Measurements from ENCODE around the gene PEAR1. TPM values are rescaled to one million over a fixed set of nuclear protein-coding genes. Genes with fewer than 3 reads are reported as not detected.

PEAR1 gene
- total and polyA plus RNA-seq, 2 of the 4 experiments (the other 2 are of a cell fraction): 2.0 to 44.4 TPM

DNA sequence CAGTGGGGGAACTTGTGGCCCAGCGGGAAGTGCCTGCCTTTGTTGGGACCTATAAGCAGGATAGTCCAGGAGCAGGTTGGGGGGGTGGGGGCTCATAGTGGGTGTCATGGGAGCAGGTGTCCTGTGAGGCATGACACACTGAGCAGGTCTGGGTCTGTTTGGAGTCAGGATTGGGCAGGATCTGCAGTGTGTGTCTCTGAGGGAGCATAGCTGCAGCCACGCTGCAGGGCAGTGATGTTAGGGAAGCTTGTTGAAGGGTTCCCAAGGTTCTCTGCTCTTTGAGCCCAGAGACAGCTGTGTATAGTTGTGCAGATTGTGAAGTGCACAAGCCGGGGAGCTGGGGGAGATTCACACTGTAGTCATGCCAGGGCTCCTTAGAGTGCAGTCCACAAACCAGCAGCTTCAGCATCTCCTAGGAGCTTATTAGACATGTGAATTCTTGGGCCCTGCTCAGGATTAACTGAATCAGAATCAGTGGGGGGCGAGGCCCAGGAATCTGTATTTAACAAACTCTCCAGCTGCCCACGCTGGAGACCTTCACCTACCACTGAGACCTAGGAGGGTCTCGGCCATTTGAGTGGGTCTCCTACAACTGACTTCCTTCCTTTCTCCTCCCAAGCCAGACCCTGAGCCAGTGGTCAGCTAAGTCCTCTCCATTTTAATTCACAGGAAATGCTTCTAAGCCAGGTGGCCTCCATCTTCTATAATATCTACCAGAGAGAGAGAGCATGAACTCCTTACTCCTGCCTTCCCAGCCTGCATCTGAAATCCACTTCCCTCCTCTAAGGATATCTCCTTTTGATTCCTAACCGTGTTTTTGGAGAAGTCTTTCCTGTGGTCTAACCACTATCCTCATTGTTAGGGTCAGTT, 45.7 kb upstream of the PEAR1 start:
- BruUV-seq (replicated peaks): no TSS peak

More for the DNA sequence above, 45.7 kb upstream of the PEAR1 start:
- 55% methylated on average over 4 of the region's 7 CpGs; no CpG with 5 or more reads in 1 of the 2 experiments for WGBS, 2 experiments (ENCODE audit: extremely low coverage in 2 of 2, insufficient read length in 1 of 2)
- Histone ChIP-seq H4K8ac (ENCODE audit: low read depth in 2 of 2, low read length in 2 of 2) (no peak overlapping the region), H2AFZ (replicated peaks; ENCODE audit: low read length, poor library complexity) (no peak overlapping the region), H3K14ac (replicated peaks; ENCODE audit: low read depth, low read length) (no peak overlapping the region), H3K4me1 (ENCODE audit: control insufficient read depth, insufficient read depth, low read length) (peaks cover 3% of the 10 kb centered on the region; the same call in 1 of the 2 replicates), H3K9me3 (ENCODE audit: control insufficient read depth, insufficient read depth, low read length) (no peaks in the 10 kb centered on the region), H2BK20ac (ENCODE audit: low read depth, low read length) (no peak overlapping the region), H2BK5ac (ENCODE audit: low read depth, low read length, poor library complexity, severe bottlenecking) (no peak overlapping the region), H3K4me3 (ENCODE audit: insufficient read depth, low read depth, low read length) (no peak overlapping the region), H3K23ac (ENCODE audit: low read depth, low read length) (no peak overlapping the region), H3K9me1 (ENCODE audit: insufficient read depth, low read length) (no peaks in the 10 kb centered on the region), H4K20me1 (ENCODE audit: insufficient read depth, low read length) (peaks cover 4% of the 10 kb centered on the region; the same call in 1 of the 2 replicates), H3K4ac (ENCODE audit: low read depth, low read length) (no peak overlapping the region), H2AK9ac (replicated peaks; ENCODE audit: low read depth, low read length, poor library complexity) (no peak overlapping the region), H3K56ac (ENCODE audit: extremely low read depth, insufficient read depth, low read length) (no peak overlapping the region), H4K5ac (ENCODE audit: low read depth, low read length) (no peak overlapping the region), H3K4me2 (ENCODE audit: low read depth, low read length) (no peak overlapping the region), H2BK15ac (ENCODE audit: low read depth, low read length) (no peak overlapping the region), H3K18ac (ENCODE audit: low read depth, low read length) (no peak overlapping the region), H4K91ac (ENCODE audit: insufficient read depth, low read depth, low read length) (no peak overlapping the region), H2BK120ac (ENCODE audit: low read depth, low read length) (no peak overlapping the region), H3K9ac (ENCODE audit: low read depth, low read length) (no peak overlapping the region), H3K36me3 (ENCODE audit: control insufficient read depth, insufficient read depth, low read length) (no peaks in the 10 kb centered on the region), H3K27me3 (ENCODE audit: control insufficient read depth, insufficient read depth, low read length) (peaks cover 88% of the 10 kb centered on the region), H2AK5ac (ENCODE audit: low read depth, low read length) (no peak overlapping the region), H3K79me1 (ENCODE audit: low read depth in 1 of 2, low read length in 2 of 2) (no peaks in the 10 kb centered on the region), H3K27ac (ENCODE audit: insufficient read depth, low read length) (no peak overlapping the region)
- dilution Hi-C loops (cut with HindIII; ENCODE audit: low sequenced_read_pairs, unreplicated experiment): no loop called here
- TF ChIP-seq RFX5 (IDR thresholded peaks at IDR 0.05; ENCODE audit: low read depth, low read length): no peak
- no peak for TF ChIP-seq NFE2L2 (IDR thresholded peaks at IDR 0.05; ENCODE audit: low read depth, low read length)
- TF ChIP-seq MXI1 (IDR thresholded peaks at IDR 0.05; ENCODE audit: borderline replicate concordance, low read depth, low read length): no peak
- no peak for TF ChIP-seq RCOR1 (IDR thresholded peaks at IDR 0.05; ENCODE audit: insufficient replicate concordance, low read length)
- no peak for TF ChIP-seq CEBPB (IDR thresholded peaks at IDR 0.05; ENCODE audit: low read depth, low read length)
- no peak for TF ChIP-seq MAZ (IDR thresholded peaks at IDR 0.05; ENCODE audit: borderline replicate concordance, low read depth, low read length)
- TF ChIP-seq, protein P1, sequence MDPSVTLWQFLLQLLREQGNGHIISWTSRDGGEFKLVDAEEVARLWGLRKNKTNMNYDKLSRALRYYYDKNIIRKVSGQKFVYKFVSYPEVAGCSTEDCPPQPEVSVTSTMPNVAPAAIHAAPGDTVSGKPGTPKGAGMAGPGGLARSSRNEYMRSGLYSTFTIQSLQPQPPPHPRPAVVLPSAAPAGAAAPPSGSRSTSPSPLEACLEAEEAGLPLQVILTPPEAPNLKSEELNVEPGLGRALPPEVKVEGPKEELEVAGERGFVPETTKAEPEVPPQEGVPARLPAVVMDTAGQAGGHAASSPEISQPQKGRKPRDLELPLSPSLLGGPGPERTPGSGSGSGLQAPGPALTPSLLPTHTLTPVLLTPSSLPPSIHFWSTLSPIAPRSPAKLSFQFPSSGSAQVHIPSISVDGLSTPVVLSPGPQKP (IDR thresholded peaks at IDR 0.05; ENCODE audit: borderline replicate concordance, low read depth, low read length): no peak
- TF ChIP-seq, protein P2, sequence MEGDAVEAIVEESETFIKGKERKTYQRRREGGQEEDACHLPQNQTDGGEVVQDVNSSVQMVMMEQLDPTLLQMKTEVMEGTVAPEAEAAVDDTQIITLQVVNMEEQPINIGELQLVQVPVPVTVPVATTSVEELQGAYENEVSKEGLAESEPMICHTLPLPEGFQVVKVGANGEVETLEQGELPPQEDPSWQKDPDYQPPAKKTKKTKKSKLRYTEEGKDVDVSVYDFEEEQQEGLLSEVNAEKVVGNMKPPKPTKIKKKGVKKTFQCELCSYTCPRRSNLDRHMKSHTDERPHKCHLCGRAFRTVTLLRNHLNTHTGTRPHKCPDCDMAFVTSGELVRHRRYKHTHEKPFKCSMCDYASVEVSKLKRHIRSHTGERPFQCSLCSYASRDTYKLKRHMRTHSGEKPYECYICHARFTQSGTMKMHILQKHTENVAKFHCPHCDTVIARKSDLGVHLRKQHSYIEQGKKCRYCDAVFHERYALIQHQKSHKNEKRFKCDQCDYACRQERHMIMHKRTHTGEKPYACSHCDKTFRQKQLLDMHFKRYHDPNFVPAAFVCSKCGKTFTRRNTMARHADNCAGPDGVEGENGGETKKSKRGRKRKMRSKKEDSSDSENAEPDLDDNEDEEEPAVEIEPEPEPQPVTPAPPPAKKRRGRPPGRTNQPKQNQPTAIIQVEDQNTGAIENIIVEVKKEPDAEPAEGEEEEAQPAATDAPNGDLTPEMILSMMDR (conservative IDR thresholded peaks at IDR 0.05; ENCODE audit: low read depth, low read length): no peak
- TF ChIP-seq POLR2A (IDR thresholded peaks at IDR 0.05; ENCODE audit: low read depth, low read length): no peak
- in situ Hi-C loops (cut with MboI; ENCODE audit: low sequenced_read_pairs): no loop called here
- intact Hi-C loops (cut with micrococcal nuclease): no loop called here
- ChIA-PET POLR2A (ENCODE audit: unreplicated experiment) (no interaction called here), CTCF (interaction anchor here (0.9 to 1.7 kb wide), 3 partner anchors 9 to 45 kb away, joined by 3 to 11 read pairs (median 5); partner anchors contain the start of genes INSRR and NTRK1)
- no peak for DNase-seq
- ATAC-seq (ENCODE audit: low read depth): no peak

Data from IMR-90 (cell line).